Stimulated activated CD4-positive, alpha-beta T cell treated with anti-CD3 and anti-CD28 coated beads, Interleukin-2, amount 100 ng/mL, for 48 hours (primary cell): Measurements from ENCODE around the gene DGAT2.
"Not testable (repeated sequence)": the region's sequence is repeated elsewhere in the genome, so short reads cannot be mapped to it uniquely, and the experiment has no call there.

ENCODE experiments used
- DNase-seq, 2 donors: peaks; one replicate each; pipeline ENCODE4 v3.0.0-alpha.2; 2020

Gene DGAT2, protein sequence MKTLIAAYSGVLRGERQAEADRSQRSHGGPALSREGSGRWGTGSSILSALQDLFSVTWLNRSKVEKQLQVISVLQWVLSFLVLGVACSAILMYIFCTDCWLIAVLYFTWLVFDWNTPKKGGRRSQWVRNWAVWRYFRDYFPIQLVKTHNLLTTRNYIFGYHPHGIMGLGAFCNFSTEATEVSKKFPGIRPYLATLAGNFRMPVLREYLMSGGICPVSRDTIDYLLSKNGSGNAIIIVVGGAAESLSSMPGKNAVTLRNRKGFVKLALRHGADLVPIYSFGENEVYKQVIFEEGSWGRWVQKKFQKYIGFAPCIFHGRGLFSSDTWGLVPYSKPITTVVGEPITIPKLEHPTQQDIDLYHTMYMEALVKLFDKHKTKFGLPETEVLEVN

GRCh38 chr11:75768112-75768908 is at the start of gene DGAT2:
TSS of gene DGAT2 (plus strand) at chr11:75768778. CDS start at chr11:75768992, 214 bp downstream.
- DNase-seq: peak; percentile 58 to 68

GRCh38 chr11:75719340-75720239 is 49.0 kb upstream of the DGAT2 start:
- no peak for DNase-seq

GRCh38 chr11:75720639-75721038 is 47.9 kb upstream of the DGAT2 start:
- DNase-seq: no peak

GRCh38 chr11:75721852-75722668 is 46.5 kb upstream of the DGAT2 start:
- DNase-seq: no peak

- DNase-seq: no peak
These were observed 45.9 kb upstream of the DGAT2 start for GRCh38 chr11:75722669-75723042.

DNA sequence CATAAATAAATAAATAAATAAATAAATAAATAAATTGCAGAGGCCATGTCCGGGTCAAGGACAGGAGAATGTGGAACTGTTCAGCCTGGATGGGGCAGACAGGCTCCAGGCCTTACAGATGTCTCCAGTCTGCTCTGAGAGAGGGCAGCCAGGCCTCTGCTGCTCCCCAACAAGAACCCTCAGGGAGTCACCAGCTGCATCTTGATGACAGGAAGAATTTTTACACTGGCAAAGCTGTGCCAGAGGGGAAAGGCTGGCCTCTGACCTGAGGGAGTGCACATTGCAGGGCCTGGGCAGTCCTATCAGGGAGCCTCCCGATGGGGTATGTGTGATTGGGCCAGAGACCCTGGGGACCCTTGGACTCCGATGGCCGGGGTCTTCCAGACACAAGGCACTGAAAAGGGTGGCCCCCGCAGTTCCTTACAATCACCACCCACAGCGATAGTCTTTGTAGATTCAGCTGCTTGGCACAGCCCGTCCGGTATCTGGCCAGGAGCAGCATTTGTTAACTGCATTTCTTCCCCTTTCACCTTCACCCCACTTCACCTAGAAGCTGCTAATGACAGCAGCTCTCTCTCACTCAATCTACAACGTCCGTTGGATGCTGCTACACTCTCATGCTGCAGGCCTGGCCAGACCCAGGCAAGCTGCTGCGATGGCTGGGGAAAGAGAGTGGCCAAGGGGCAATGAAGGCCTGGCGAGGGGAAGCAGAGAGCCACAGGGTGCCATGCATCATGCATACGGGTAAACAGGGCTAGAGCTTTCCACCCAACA is 42.8 kb upstream of the DGAT2 start:
- no peak for DNase-seq

GRCh38 chr11:75728992-75729391 is 39.6 kb upstream of the DGAT2 start:
- no peak for DNase-seq

- no peak for DNase-seq
These were observed 37.5 kb upstream of the DGAT2 start for GRCh38 chr11:75731095-75731494.

- DNase-seq: no peak
These were observed 35.5 kb upstream of the DGAT2 start for GRCh38 chr11:75733071-75733430.

DNA sequence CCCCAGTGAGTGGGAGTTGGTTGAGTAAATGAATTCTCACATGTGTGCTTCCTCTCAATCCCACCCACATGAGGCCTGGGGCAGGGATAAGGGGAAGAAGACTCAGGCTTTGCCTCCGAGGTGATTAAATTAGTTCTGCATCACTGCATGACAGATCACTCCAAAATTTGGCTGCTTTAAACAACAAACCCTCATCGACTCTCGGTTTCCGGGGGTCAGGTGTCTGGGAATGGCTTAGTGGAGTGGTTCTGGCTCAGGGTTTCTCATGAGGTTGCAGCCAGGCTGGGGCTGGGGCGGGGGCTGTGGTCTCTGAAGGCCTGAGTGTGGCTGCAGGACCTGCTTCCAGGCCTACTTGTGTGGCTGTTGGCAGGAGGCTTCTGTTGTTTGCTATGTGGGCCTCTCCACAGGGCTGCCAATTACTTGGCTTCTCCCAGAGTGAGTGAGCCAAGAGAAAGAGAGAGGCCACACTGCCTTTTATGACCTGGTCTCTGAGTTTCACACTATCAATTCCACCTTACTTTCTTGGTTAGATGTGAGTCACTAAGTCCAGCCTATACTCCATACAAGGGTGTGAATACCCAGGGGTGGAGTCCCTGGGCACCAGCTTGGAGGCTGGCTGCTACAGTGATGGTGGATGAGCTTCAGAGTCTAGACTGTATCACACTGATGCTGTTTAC is 35.0 kb upstream of the DGAT2 start:
- no peak for DNase-seq

DNA sequence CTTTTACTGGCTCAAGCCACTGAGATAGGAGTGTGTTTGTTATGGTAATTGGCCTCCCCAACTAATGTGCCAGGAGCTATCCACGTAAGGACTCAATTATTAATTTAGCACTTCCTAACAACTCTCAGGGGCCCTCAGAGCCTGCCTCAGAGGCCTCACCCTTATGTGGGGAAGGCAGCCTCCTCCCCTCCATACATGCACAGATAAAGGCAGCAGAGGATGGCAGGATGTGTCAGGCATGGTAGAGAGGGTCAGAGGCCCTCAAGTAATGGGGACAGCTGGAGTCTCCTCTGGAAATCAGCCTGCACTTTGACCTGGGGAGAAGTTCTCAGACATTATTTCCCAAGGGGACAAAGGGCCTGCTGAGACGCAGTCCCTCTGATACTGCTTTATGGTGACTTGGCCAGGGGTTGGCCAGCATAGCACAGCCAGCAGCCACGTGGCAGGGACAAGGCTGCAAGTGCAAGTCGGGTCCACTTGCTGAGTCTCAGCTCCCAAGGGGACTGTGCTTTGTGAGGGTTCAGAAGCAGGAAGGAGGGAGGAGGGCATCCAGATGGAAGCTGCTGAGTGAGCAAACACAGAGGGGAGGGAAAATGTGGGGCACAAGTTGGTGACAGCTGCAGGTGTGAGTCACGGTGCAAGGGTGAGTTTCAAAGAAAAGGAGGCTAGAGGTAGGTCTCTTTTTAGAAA is 33.9 kb upstream of the DGAT2 start:
- DNase-seq: no peak

- DNase-seq: no peak
These were observed 33.3 kb upstream of the DGAT2 start for GRCh38 chr11:75735181-75735845.

DNA sequence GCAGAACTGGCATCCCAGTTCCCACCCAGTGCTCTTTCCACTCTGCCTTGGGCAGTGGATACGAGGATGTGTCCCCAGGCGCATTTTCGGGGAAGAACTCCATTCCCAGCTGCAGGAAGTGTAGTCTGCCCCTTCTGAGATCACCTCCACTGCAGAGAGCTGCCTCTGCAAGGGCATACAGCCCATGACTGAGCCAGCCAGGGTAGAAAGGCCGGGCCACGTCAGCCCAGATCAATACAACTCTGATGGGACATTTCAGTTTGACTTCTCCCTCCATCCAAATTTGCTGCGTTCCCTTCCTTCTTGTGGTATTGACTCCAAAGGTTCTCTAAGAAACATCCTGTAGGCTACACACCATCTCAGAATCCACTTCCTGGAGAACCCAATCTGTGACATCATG is 31.3 kb upstream of the DGAT2 start:
- no peak for DNase-seq

- no peak for DNase-seq
These were observed 27.9 kb upstream of the DGAT2 start for GRCh38 chr11:75740681-75741080.

DNA sequence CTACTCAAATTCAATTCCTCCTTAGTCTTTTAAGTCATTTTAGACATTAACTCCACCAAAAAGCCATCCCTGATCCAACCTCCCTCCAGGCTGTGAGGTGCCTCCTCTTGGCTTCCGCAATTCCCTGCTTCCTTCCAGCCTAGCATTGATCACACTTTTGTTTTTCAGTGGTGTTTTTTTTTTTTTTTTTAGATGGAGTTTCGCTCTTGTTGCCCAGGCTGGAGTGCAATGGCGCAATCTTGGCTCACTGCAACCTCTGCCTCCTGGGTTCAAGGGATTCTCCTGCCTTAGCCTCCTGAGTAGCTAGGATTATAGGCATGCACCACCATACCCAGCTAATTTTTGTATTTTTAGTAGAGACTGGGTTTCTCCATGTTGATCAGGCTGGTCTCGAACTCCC is 25.4 kb upstream of the DGAT2 start:
- not testable (repeated sequence) for DNase-seq

DNA sequence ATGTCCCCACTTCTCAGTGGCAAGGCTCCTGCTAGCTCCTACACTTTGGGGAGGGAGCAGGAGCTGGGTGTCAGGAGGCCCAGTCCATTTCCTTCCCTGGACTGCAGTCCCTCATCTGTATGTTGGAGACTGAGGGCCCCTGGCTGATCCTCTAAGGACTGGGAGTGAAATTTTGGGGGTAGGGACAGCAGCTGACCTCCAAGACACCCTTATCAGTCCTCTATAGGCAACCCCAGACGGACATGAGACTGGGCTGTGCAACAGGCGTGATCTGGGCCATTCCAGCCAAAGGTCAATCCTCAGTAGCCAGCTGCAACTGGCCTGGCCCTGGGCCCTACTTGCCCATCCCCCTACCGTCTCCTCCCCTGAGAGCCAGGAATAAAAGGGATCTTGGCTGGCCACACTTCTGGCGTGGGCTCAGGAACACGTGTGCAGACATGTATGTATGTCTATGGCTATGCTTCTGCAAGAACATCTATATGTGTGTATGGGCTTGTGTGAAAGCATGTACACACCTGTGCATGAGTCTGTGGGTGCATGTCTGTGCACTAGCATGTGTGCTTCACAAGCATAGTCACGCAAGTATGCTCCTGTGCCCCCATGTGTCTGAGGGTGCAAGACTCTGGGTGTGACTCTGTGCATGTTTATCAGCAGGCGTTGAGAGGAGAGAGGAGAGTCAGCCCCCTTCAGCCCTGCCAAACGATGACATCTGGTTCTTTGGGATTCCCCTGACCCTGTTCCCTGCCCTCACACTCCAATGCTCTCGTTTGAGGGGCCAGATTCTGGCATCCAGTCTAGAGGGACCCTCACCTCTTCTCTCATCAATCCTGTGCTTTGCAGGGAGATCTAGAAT is 24.6 kb upstream of the DGAT2 start:
- no peak for DNase-seq

DNA sequence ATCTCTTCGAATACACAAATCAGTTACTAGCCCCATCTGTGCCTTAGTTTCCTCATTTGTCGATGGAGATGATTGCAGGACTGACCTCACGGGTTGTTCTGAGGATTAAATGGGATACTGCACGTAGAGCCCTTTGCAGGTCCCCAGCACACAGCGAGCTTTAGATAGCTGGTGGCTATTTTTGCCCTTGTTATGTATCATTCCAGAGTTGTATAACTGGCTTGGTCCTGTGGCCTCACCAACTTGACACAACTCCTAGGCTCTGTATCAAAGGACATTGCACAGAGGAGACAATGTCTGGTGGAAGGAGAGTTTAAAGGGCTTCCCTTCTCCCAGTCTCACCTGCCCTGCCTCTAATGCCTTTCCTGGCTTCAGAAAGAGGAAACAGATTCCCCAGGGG is 22.8 kb upstream of the DGAT2 start:
- DNase-seq: no peak

GRCh38 chr11:75748729-75749273 is 19.8 kb upstream of the DGAT2 start:
- DNase-seq: not testable (repeated sequence)
